ENCODE results near the gene BCAS3.

The BCAS3 gene

GRCh38 chr17:61382796-61383688, 705.4 kb downstream of the BCAS3 start:
- no peak overlapping the region for H2AFZ ChIP-seq (ENCODE audit: low read depth, low read length)
- TF ChIP-seq CTCF (IDR thresholded peaks at IDR 0.05; ENCODE audit: low read depth, low read length) (no peak), EZH2phosphoT487 (IDR thresholded peaks at IDR 0.05; ENCODE audit: low read depth) (no peak)
- H3K4me3 ChIP-seq (ENCODE audit: low read length), result no peak overlapping the region
- no peaks in the 10 kb centered on the region for H3K79me2 ChIP-seq (ENCODE audit: low read length)
- no peaks in the 10 kb centered on the region for H3K9me3 ChIP-seq (ENCODE audit: insufficient read depth, low read length)
- H3K27ac ChIP-seq (ENCODE audit: low read length), result no peak overlapping the region
- H3K4me1 ChIP-seq (ENCODE audit: low read length), result no peaks in the 10 kb centered on the region
- H4K20me1 ChIP-seq (ENCODE audit: insufficient read depth, low read length), result no peaks in the 10 kb centered on the region
- H3K36me3 ChIP-seq (replicated peaks; ENCODE audit: low read depth, low read length), result no peaks in the 10 kb centered on the region
- H3K27me3 ChIP-seq (ENCODE audit: low read depth, low read length), result no peaks in the 10 kb centered on the region
- H3K9ac ChIP-seq (ENCODE audit: low read length), result no peak overlapping the region
- H3K4me2 ChIP-seq (ENCODE audit: low read length), result no peak overlapping the region

- Histone ChIP-seq H3K9ac (ENCODE audit: low read length) (no peak overlapping the region), H3K4me2 (ENCODE audit: low read length) (no peak overlapping the region), H3K27ac (ENCODE audit: low read length) (no peak overlapping the region), H3K4me1 (ENCODE audit: low read length) (no peaks in the 10 kb centered on the region), H3K4me3 (ENCODE audit: low read length) (no peak overlapping the region), H3K9me3 (ENCODE audit: insufficient read depth, low read length) (no peaks in the 10 kb centered on the region), H4K20me1 (ENCODE audit: insufficient read depth, low read length) (no peaks in the 10 kb centered on the region), H3K36me3 (replicated peaks; ENCODE audit: low read depth, low read length) (no peaks in the 10 kb centered on the region), H2AFZ (ENCODE audit: low read depth, low read length) (no peak overlapping the region), H3K27me3 (ENCODE audit: low read depth, low read length) (no peaks in the 10 kb centered on the region), H3K79me2 (ENCODE audit: low read length) (no peaks in the 10 kb centered on the region)
- TF ChIP-seq EZH2phosphoT487 (IDR thresholded peaks at IDR 0.05; ENCODE audit: low read depth), result no peak
- no peak for TF ChIP-seq CTCF (IDR thresholded peaks at IDR 0.05; ENCODE audit: low read depth, low read length)
These were observed 706.1 kb downstream of the BCAS3 start for GRCh38 chr17:61383689-61384201.

GRCh38 chr17:61384354-61384691, 706.7 kb downstream of the BCAS3 start:
- no peak for TF ChIP-seq CTCF (IDR thresholded peaks at IDR 0.05; ENCODE audit: low read depth, low read length)
- no peak for TF ChIP-seq EZH2phosphoT487 (IDR thresholded peaks at IDR 0.05; ENCODE audit: low read depth)

GRCh38 chr17:61384692-61385576, 707.3 kb downstream of the BCAS3 start:
- TF ChIP-seq CTCF (IDR thresholded peaks at IDR 0.05; ENCODE audit: low read depth, low read length) (no peak), EZH2phosphoT487 (IDR thresholded peaks at IDR 0.05; ENCODE audit: low read depth) (no peak)
- Histone ChIP-seq H3K4me2 (ENCODE audit: low read length) (no peak overlapping the region), H3K9me3 (ENCODE audit: insufficient read depth, low read length) (no peaks in the 10 kb centered on the region), H3K79me2 (ENCODE audit: low read length) (no peaks in the 10 kb centered on the region), H4K20me1 (ENCODE audit: insufficient read depth, low read length) (no peaks in the 10 kb centered on the region), H3K27me3 (ENCODE audit: low read depth, low read length) (no peaks in the 10 kb centered on the region), H3K36me3 (replicated peaks; ENCODE audit: low read depth, low read length) (no peaks in the 10 kb centered on the region), H2AFZ (ENCODE audit: low read depth, low read length) (no peak overlapping the region), H3K4me3 (ENCODE audit: low read length) (no peak overlapping the region), H3K4me1 (ENCODE audit: low read length) (0 out of 2 replicates have a peak, but pooled peaks cover 3% of the 10 kb centered on the region), H3K9ac (ENCODE audit: low read length) (no peak overlapping the region), H3K27ac (ENCODE audit: low read length) (no peak overlapping the region)

More at GRCh38 chr17:61384354-61384691, 706.7 kb downstream of the BCAS3 start:
- Histone ChIP-seq H3K27me3 (ENCODE audit: low read depth, low read length) (no peaks in the 10 kb centered on the region), H3K9ac (ENCODE audit: low read length) (no peak overlapping the region), H3K9me3 (ENCODE audit: insufficient read depth, low read length) (no peaks in the 10 kb centered on the region), H3K27ac (ENCODE audit: low read length) (no peak overlapping the region), H3K4me1 (ENCODE audit: low read length) (no peaks in the 10 kb centered on the region), H3K4me2 (ENCODE audit: low read length) (no peak overlapping the region), H3K79me2 (ENCODE audit: low read length) (no peaks in the 10 kb centered on the region), H2AFZ (ENCODE audit: low read depth, low read length) (no peak overlapping the region), H4K20me1 (ENCODE audit: insufficient read depth, low read length) (no peaks in the 10 kb centered on the region), H3K36me3 (replicated peaks; ENCODE audit: low read depth, low read length) (no peaks in the 10 kb centered on the region), H3K4me3 (ENCODE audit: low read length) (no peak overlapping the region)

Measured in OCI-LY3 (cell line).